ENCODE measurements around the gene PLPP7. TPM values are rescaled to one million over a fixed set of nuclear protein-coding genes. Genes with fewer than 3 reads are reported as not detected.

The PLPP7 gene
- total and polyA plus RNA-seq, 2 donors from 2014 or later: 4.0 to 5.5 TPM

GRCh38 chr9:131347376-131348020, 58.0 kb downstream of the PLPP7 start:
- H3K27ac ChIP-seq (ENCODE audit: low read depth in 2 of 2, low read length in 2 of 2): no peak overlapping the region
- H3K27me3 ChIP-seq (ENCODE audit: control insufficient read depth, insufficient read depth, low read length): no peaks in the 10 kb centered on the region
- no peaks in the 10 kb centered on the region for H3K36me3 ChIP-seq (ENCODE audit: control insufficient read depth in 2 of 3, insufficient read depth in 3 of 3, low read length in 3 of 3)
- FAIRE-seq: no peak
- peaks cover 0 to 8% (median 0%) of the 10 kb centered on the region in 3 donors for H3K4me1 ChIP-seq (ENCODE audit: control insufficient read depth in 2 of 3, insufficient read depth in 2 of 3, low read depth in 1 of 3, low read length in 3 of 3)
- intact Hi-C loops (cut with DNase I): no loop called here
- H3K9me3 ChIP-seq (ENCODE audit: control insufficient read depth in 2 of 3, insufficient read depth in 1 of 3, low read length in 3 of 3): no peaks in the 10 kb centered on the region
- no peak overlapping the region for H3K4me3 ChIP-seq (ENCODE audit: low read length in 3 of 3)
- DNase-seq: peak in 2 of 5 donors; percentile 26 to 53
- H3K9ac ChIP-seq (ENCODE audit: low read length in 3 of 3): no peak overlapping the region
- no peak for TF ChIP-seq CTCF (IDR thresholded peaks at IDR 0.05; ENCODE audit: borderline replicate concordance, extremely low read depth, insufficient read depth)

GRCh38 chr9:131348631-131349521, 59.4 kb downstream of the PLPP7 start:
- H3K9me3 ChIP-seq (ENCODE audit: control insufficient read depth in 2 of 3, insufficient read depth in 1 of 3, low read length in 3 of 3): no peaks in the 10 kb centered on the region
- H3K27me3 ChIP-seq (ENCODE audit: control insufficient read depth, insufficient read depth, low read length): no peaks in the 10 kb centered on the region
- FAIRE-seq: no peak
- H3K4me1 ChIP-seq (ENCODE audit: control insufficient read depth in 2 of 3, insufficient read depth in 2 of 3, low read depth in 1 of 3, low read length in 3 of 3): peaks cover 0 to 8% (median 0%) of the 10 kb centered on the region in 3 donors
- TF ChIP-seq CTCF (IDR thresholded peaks at IDR 0.05; ENCODE audit: borderline replicate concordance, extremely low read depth, insufficient read depth): no peak
- H3K36me3 ChIP-seq (ENCODE audit: control insufficient read depth in 2 of 3, insufficient read depth in 3 of 3, low read length in 3 of 3): no peaks in the 10 kb centered on the region
- intact Hi-C loops (cut with DNase I): no loop called here
- H3K27ac ChIP-seq (ENCODE audit: low read depth in 2 of 2, low read length in 2 of 2): no peak overlapping the region
- no peak overlapping the region for H3K9ac ChIP-seq (ENCODE audit: low read length in 3 of 3)
- peak in 2 of 5 donors; percentile 28 to 33 for DNase-seq
- no peak overlapping the region for H3K4me3 ChIP-seq (ENCODE audit: low read length in 3 of 3)

GRCh38 chr9:131349522-131349880, 60.0 kb downstream of the PLPP7 start:
- H3K9ac ChIP-seq (ENCODE audit: low read length in 3 of 3): no peak overlapping the region
- H3K4me3 ChIP-seq (ENCODE audit: low read length in 3 of 3): peak overlapping the region in 1 of 3 donors; percentile 63
- intact Hi-C loops (cut with DNase I): no loop called here
- no peaks in the 10 kb centered on the region for H3K36me3 ChIP-seq (ENCODE audit: control insufficient read depth in 2 of 3, insufficient read depth in 3 of 3, low read length in 3 of 3)
- no peaks in the 10 kb centered on the region for H3K9me3 ChIP-seq (ENCODE audit: control insufficient read depth in 2 of 3, insufficient read depth in 1 of 3, low read length in 3 of 3)
- H3K4me1 ChIP-seq (ENCODE audit: control insufficient read depth in 2 of 3, insufficient read depth in 2 of 3, low read depth in 1 of 3, low read length in 3 of 3): peaks cover 0 to 8% (median 0%) of the 10 kb centered on the region in 3 donors
- TF ChIP-seq CTCF (IDR thresholded peaks at IDR 0.05; ENCODE audit: borderline replicate concordance, extremely low read depth, insufficient read depth): no peak
- H3K27ac ChIP-seq (ENCODE audit: low read depth in 2 of 2, low read length in 2 of 2): no peak overlapping the region
- peak in 1 of 5 donors; percentile 24 for DNase-seq
- no peaks in the 10 kb centered on the region for H3K27me3 ChIP-seq (ENCODE audit: control insufficient read depth, insufficient read depth, low read length)
- no peak for FAIRE-seq
